HG03196 (cell line): ENCODE measurements around the gene CFAP58.

Experiments
- ATAC-seq: cut with Tn5 transposase; IDR thresholded peaks from one replicate; pipeline ENCODE4 v1.9.1; 2021; ENCODE audit not compliant: unreplicated experiment

Gene CFAP58

GRCh38 chr10:104472957-104473745, 119.5 kb downstream of the CFAP58 start:
- no peak for ATAC-seq

DNA sequence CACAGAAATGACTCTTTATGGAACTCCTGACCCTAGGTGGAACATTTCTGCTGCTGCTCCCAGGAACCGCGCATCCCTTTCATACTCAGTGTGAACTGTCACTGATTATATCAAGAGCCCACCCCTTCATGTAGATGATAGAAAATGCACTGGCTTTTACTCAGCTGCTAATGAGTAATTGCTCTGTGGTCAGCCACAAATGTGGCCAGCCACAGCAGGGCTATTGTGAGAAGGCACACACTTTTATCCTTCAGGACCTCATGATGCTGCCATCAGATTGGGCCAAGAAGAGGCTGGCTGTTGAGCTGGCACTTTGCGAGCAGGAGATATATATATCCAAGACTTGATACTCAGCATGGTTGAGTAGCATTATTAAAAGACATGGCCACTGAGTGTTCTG, 124.7 kb downstream of the CFAP58 start:
- ATAC-seq: no peak

- no peak for ATAC-seq
Measured at GRCh38 chr10:104479906-104480593, 126.4 kb downstream of the CFAP58 start.

DNA sequence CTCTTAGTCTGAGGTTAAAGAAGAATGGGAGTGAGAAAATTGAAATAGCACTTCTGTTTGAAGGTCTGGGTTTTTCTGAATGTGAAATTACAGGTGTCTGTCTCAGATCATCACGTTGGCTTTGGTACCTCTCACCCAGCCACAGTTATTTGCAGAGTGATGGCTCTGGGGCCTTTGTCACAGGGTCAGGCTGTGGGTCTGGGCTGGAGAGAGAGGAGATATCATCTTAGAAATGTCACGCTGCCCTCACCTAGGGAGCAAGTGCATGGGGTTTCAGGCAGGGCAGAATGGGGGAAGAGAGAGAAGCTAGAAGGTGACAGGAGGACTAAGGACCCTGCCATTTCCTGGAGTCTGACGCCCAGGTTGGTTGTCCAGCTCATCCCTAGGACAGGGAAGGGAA, 127.2 kb downstream of the CFAP58 start:
- no peak for ATAC-seq

GRCh38 chr10:104483582-104483981, 129.9 kb downstream of the CFAP58 start:
- ATAC-seq: no peak

DNA sequence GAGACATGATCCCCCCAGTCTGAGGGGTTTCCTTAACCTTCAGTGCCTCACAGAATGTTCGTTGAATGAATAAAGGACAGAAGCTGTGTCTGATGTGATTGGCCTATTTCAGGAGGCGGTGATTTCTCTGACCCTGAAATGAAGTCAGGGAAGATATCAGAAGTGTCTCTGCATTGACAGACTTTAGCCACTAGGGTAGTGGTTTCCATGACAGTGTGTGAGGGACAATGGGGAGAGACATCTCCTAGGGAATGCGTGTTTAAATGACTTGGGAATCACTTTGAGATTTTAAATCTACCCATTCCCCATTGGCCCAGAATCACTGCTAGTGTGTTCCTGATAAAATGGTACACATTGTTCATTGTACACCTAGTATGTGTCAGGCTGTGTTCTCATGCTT, 132.0 kb downstream of the CFAP58 start:
- ATAC-seq: no peak

DNA sequence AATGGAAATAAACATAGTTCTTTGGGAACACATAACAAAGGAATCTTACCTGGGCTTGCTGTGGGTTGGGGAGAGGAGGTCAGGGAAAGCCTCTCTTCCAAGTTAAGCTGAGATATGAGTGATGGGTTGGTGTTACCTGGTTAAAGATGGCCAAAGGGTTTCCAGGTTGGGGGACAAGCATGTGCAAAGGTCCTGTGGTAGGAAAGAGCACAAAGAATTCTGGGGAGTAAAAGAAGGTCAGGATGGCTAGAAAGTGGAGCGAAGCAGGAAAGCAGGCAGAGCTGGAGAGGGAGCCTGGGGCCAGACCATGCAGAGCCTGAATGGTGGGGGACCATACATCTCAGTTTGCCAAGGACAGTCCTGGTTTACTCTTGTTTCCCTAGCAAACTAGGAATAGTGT, 133.2 kb downstream of the CFAP58 start:
- ATAC-seq: no peak

DNA sequence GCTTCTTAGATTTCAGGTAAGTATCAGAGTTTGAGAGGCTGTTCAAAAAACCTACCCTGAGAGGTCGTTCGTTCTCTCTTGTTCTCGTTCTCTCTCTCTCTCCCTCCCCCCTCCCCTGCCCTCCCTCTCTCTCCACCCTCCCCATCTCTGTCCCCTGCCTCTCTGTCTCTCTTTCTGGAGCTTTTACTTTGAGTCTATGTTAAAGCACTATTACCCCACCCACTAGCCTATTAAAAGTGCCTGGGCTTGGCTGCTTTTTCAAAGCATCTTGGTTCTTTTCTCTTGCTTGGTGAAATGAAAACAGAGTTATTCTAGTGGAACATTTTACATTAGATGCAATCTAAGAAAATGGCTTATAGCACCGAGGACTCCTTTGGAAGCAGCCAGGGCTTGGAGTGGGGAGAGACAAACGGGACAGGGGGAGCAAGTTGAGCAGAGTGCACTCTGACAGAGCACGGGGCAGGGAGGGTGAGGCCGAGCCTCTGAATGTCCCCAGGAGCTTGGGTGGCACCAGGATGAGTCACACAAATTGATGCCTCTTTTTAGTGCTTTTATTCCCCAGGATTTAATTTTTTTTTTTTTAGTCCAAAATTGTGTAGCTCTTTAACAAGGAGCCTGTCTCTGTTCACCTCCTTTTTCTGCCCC, 134.3 kb downstream of the CFAP58 start:
- no peak for ATAC-seq

- ATAC-seq: no peak
Measured at GRCh38 chr10:104488439-104488832, 134.8 kb downstream of the CFAP58 start.

DNA sequence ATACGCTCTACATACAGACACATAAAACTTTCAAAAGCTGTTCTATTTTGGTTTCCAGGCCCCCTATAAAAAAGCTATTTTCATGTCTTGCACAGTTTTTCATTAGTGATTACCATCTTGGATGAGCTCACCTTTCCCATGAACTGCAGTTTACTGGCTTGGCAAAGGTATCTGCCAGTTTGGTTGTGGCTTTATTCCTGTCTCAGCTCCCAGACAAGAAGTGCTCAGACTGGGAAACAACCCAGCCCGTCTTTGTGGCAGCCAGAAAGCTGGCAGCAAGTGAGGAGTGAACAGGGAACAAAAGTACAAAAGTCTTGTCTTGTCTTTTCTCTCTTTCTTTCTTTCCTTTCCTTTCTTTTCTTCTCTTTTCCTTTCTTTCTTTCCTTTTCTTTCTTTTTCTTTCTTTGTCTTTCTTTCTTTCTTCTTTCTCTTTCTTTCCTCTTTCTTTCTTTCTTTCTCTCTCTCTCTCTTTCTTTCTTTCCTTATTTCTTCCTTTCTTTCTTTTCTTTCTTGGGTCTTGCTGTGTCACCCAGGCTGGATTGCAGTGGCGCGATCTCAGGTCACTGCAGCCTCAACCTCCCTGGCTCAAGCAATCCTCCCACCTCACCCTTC, 138.8 kb downstream of the CFAP58 start:
- ATAC-seq: no peak

DNA sequence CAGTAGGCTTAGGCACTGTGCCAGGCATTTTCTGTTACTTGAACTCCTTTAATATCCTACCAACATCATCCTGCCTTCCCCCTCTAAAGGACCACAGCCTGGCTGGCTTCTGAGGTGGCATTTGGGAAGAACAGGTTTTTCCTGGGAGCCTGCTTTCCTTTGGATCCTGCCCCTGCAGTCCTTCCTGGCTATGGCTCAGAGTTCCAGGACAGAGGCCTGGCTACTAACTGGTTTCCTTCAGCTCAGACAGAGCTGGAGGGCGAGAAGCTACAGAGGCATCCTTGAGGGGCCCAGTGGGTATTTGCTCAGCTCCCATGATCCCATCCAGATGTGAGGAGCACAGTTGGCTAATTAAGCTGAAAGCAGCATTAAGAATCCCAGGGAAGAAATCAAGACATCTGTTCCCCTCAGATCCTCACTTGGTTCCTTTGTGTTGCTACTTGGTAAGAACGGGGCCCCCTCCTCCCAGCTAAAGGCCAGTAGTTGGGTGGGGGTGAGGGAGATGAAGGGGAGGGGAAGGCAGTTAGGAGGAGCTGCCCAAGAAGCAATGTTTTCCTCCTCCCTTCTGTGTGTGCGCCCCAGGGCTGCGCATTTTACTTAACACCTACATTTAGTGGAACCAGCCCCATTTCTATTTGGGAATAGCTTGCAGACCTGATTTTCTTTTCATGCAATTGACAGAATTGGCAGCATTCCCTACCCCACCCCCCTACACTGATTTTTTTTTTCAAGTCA, 144.9 kb downstream of the CFAP58 start:
- no peak for ATAC-seq

GRCh38 chr10:104501449-104501848, 147.8 kb downstream of the CFAP58 start:
- ATAC-seq: no peak

GRCh38 chr10:104501864-104502579, 148.4 kb downstream of the CFAP58 start:
- ATAC-seq: no peak

- no peak for ATAC-seq
Measured at GRCh38 chr10:104502907-104503306, 149.3 kb downstream of the CFAP58 start.
